Measurements from ENCODE around the gene TGM3.

Gene TGM3

GRCh38 chr20:2305479-2305878 lies 9.7 kb downstream of the TGM3 start:
- DNase-seq (ENCODE audit: low read depth in 1 of 2, low spot score in 1 of 2): no peak

- no peak for DNase-seq (ENCODE audit: low read depth in 1 of 2, low spot score in 1 of 2)
Observed at GRCh38 chr20:2305946-2306345, 10.1 kb downstream of the TGM3 start.

- DNase-seq (ENCODE audit: low read depth in 1 of 2, low spot score in 1 of 2): no peak
Observed at GRCh38 chr20:2307136-2307535, 11.3 kb downstream of the TGM3 start.

- no peak for DNase-seq (ENCODE audit: low read depth in 1 of 2, low spot score in 1 of 2)
Observed at GRCh38 chr20:2311329-2311728, 15.5 kb downstream of the TGM3 start.

- DNase-seq (ENCODE audit: low read depth in 1 of 2, low spot score in 1 of 2): no peak
Observed at GRCh38 chr20:2312876-2313275, 17.1 kb downstream of the TGM3 start.

GRCh38 chr20:2313316-2313715 lies 17.5 kb downstream of the TGM3 start:
- no peak for DNase-seq (ENCODE audit: low read depth in 1 of 2, low spot score in 1 of 2)

- no peak for DNase-seq (ENCODE audit: low read depth in 1 of 2, low spot score in 1 of 2)
Observed at GRCh38 chr20:2314759-2315439, 19.1 kb downstream of the TGM3 start.

GRCh38 chr20:2315440-2315778 lies 19.6 kb downstream of the TGM3 start:
- DNase-seq (ENCODE audit: low read depth in 1 of 2, low spot score in 1 of 2): no peak

GRCh38 chr20:2316847-2317495 lies 21.2 kb downstream of the TGM3 start:
- no peak for DNase-seq (ENCODE audit: low read depth in 1 of 2, low spot score in 1 of 2)

GRCh38 chr20:2320813-2321658 lies 25.2 kb downstream of the TGM3 start:
- DNase-seq (ENCODE audit: low read depth in 1 of 2, low spot score in 1 of 2): no peak

GRCh38 chr20:2323051-2323450 lies 27.2 kb downstream of the TGM3 start:
- DNase-seq (ENCODE audit: low read depth in 1 of 2, low spot score in 1 of 2): no peak

- DNase-seq (ENCODE audit: low read depth in 1 of 2, low spot score in 1 of 2): no peak
Observed at GRCh38 chr20:2326046-2326445, 30.2 kb downstream of the TGM3 start.

GRCh38 chr20:2327620-2328555 lies 32.1 kb downstream of the TGM3 start:
- DNase-seq (ENCODE audit: low read depth in 1 of 2, low spot score in 1 of 2): no peak

GRCh38 chr20:2329286-2329685 lies 33.5 kb downstream of the TGM3 start:
- no peak for DNase-seq (ENCODE audit: low read depth in 1 of 2, low spot score in 1 of 2)

- no peak for DNase-seq (ENCODE audit: low read depth in 1 of 2, low spot score in 1 of 2)
Observed at GRCh38 chr20:2330090-2330695, 34.4 kb downstream of the TGM3 start.

- DNase-seq (ENCODE audit: low read depth in 1 of 2, low spot score in 1 of 2): no peak
Observed at GRCh38 chr20:2331106-2331505, 35.3 kb downstream of the TGM3 start.

GRCh38 chr20:2331901-2332565 lies 36.2 kb downstream of the TGM3 start:
- no peak for DNase-seq (ENCODE audit: low read depth in 1 of 2, low spot score in 1 of 2)

GRCh38 chr20:2332711-2333110 lies 36.9 kb downstream of the TGM3 start:
- DNase-seq (ENCODE audit: low read depth in 1 of 2, low spot score in 1 of 2): no peak

GRCh38 chr20:2333821-2334220 lies 38.0 kb downstream of the TGM3 start:
- DNase-seq (ENCODE audit: low read depth in 1 of 2, low spot score in 1 of 2): no peak

Data from stimulated activated CD4-positive, alpha-beta T cell treated with anti-CD3 and anti-CD28 coated beads, Interleukin-15, amount 100 ng/mL, for 1 hour (primary cell).